Measurements from ENCODE around the gene RPS6KA2.

The RPS6KA2 gene

GRCh38 chr6:166558156-166559005 is 68.7 kb downstream of the RPS6KA2 start:
- H3K36me3 ChIP-seq (ENCODE audit: control insufficient read depth, insufficient read depth, low read length), result no peaks in the 10 kb centered on the region
- H3K27ac ChIP-seq (ENCODE audit: low read depth, low read length), result no peak overlapping the region
- H3K9ac ChIP-seq (ENCODE audit: low read length), result no peak overlapping the region
- H3K9me3 ChIP-seq (ENCODE audit: control insufficient read depth, insufficient read depth, low read depth, low read length), result peaks cover 6% of the 10 kb centered on the region; the same call in 1 of the 2 replicates
- no peak overlapping the region for H3K4me3 ChIP-seq (ENCODE audit: low read depth, low read length)
- H3K4me1 ChIP-seq (ENCODE audit: control insufficient read depth, insufficient read depth, low read length), result peaks cover 5% of the 10 kb centered on the region; the same call in 1 of the 2 replicates
- no peaks in the 10 kb centered on the region for H3K27me3 ChIP-seq (ENCODE audit: control insufficient read depth, insufficient read depth, low read length)

- Histone ChIP-seq H3K36me3 (ENCODE audit: control insufficient read depth, insufficient read depth, low read length) (no peaks in the 10 kb centered on the region), H3K9me3 (ENCODE audit: control insufficient read depth, insufficient read depth, low read depth, low read length) (peaks cover 6% of the 10 kb centered on the region; the same call in 1 of the 2 replicates), H3K27me3 (ENCODE audit: control insufficient read depth, insufficient read depth, low read length) (no peaks in the 10 kb centered on the region), H3K27ac (ENCODE audit: low read depth, low read length) (no peak overlapping the region), H3K4me1 (ENCODE audit: control insufficient read depth, insufficient read depth, low read length) (peaks cover 12% of the 10 kb centered on the region), H3K4me3 (ENCODE audit: low read depth, low read length) (no peak overlapping the region), H3K9ac (ENCODE audit: low read length) (no peak overlapping the region)
Measured at GRCh38 chr6:166556863-166557322, 70.2 kb downstream of the RPS6KA2 start.

GRCh38 chr6:166556336-166556735 is 70.7 kb downstream of the RPS6KA2 start:
- no peak overlapping the region for H3K27ac ChIP-seq (ENCODE audit: low read depth, low read length)

GRCh38 chr6:166555086-166555485 is 72.0 kb downstream of the RPS6KA2 start:
- H3K27me3 ChIP-seq (ENCODE audit: control insufficient read depth, insufficient read depth, low read length), result no peaks in the 10 kb centered on the region
- peaks cover 6% of the 10 kb centered on the region; the same call in 1 of the 2 replicates for H3K9me3 ChIP-seq (ENCODE audit: control insufficient read depth, insufficient read depth, low read depth, low read length)
- no peaks in the 10 kb centered on the region for H3K36me3 ChIP-seq (ENCODE audit: control insufficient read depth, insufficient read depth, low read length)
- H3K27ac ChIP-seq (ENCODE audit: low read depth, low read length), result no peak overlapping the region
- H3K4me1 ChIP-seq (ENCODE audit: control insufficient read depth, insufficient read depth, low read length), result peaks cover 19% of the 10 kb centered on the region
- H3K9ac ChIP-seq (ENCODE audit: low read length), result no peak overlapping the region
- H3K4me3 ChIP-seq (ENCODE audit: low read depth, low read length), result no peak overlapping the region

More at GRCh38 chr6:166556336-166556735, 70.7 kb downstream of the RPS6KA2 start:
- Histone ChIP-seq H3K9ac (ENCODE audit: low read length) (no peak overlapping the region), H3K9me3 (ENCODE audit: control insufficient read depth, insufficient read depth, low read depth, low read length) (peaks cover 6% of the 10 kb centered on the region; the same call in 1 of the 2 replicates), H3K4me1 (ENCODE audit: control insufficient read depth, insufficient read depth, low read length) (peaks cover 16% of the 10 kb centered on the region), H3K27me3 (ENCODE audit: control insufficient read depth, insufficient read depth, low read length) (no peaks in the 10 kb centered on the region), H3K4me3 (ENCODE audit: low read depth, low read length) (no peak overlapping the region), H3K36me3 (ENCODE audit: control insufficient read depth, insufficient read depth, low read length) (no peaks in the 10 kb centered on the region)

- 0 out of 2 replicates have a peak, but pooled peaks cover 2% of the 10 kb centered on the region for H3K9me3 ChIP-seq (ENCODE audit: control insufficient read depth, insufficient read depth, low read depth, low read length)
- H3K36me3 ChIP-seq (ENCODE audit: control insufficient read depth, insufficient read depth, low read length), result no peaks in the 10 kb centered on the region
- H3K4me3 ChIP-seq (ENCODE audit: low read depth, low read length), result no peak overlapping the region
- H3K9ac ChIP-seq (ENCODE audit: low read length), result no peak overlapping the region
- no peaks in the 10 kb centered on the region for H3K27me3 ChIP-seq (ENCODE audit: control insufficient read depth, insufficient read depth, low read length)
- peaks cover 19% of the 10 kb centered on the region for H3K4me1 ChIP-seq (ENCODE audit: control insufficient read depth, insufficient read depth, low read length)
- no peak overlapping the region for H3K27ac ChIP-seq (ENCODE audit: low read depth, low read length)
Measured at GRCh38 chr6:166554316-166554715, 72.7 kb downstream of the RPS6KA2 start.

GRCh38 chr6:166553563-166554271 is 73.3 kb downstream of the RPS6KA2 start:
- Histone ChIP-seq H3K9ac (ENCODE audit: low read length) (no peak overlapping the region), H3K4me1 (ENCODE audit: control insufficient read depth, insufficient read depth, low read length) (peaks cover 19% of the 10 kb centered on the region), H3K4me3 (ENCODE audit: low read depth, low read length) (no peak overlapping the region), H3K36me3 (ENCODE audit: control insufficient read depth, insufficient read depth, low read length) (no peaks in the 10 kb centered on the region), H3K27me3 (ENCODE audit: control insufficient read depth, insufficient read depth, low read length) (no peaks in the 10 kb centered on the region), H3K9me3 (ENCODE audit: control insufficient read depth, insufficient read depth, low read depth, low read length) (no peaks in the 10 kb centered on the region), H3K27ac (ENCODE audit: low read depth, low read length) (no peak overlapping the region)

- H3K9me3 ChIP-seq (ENCODE audit: control insufficient read depth, insufficient read depth, low read depth, low read length), result no peaks in the 10 kb centered on the region
- no peaks in the 10 kb centered on the region for H3K27me3 ChIP-seq (ENCODE audit: control insufficient read depth, insufficient read depth, low read length)
- no peak overlapping the region for H3K4me3 ChIP-seq (ENCODE audit: low read depth, low read length)
- peaks cover 19% of the 10 kb centered on the region for H3K4me1 ChIP-seq (ENCODE audit: control insufficient read depth, insufficient read depth, low read length)
- H3K27ac ChIP-seq (ENCODE audit: low read depth, low read length), result no peak overlapping the region
- no peaks in the 10 kb centered on the region for H3K36me3 ChIP-seq (ENCODE audit: control insufficient read depth, insufficient read depth, low read length)
- H3K9ac ChIP-seq (ENCODE audit: low read length), result no peak overlapping the region
Measured at GRCh38 chr6:166552600-166552999, 74.5 kb downstream of the RPS6KA2 start.

- Histone ChIP-seq H3K9ac (ENCODE audit: low read length) (no peak overlapping the region), H3K27ac (ENCODE audit: low read depth, low read length) (no peak overlapping the region), H3K4me3 (ENCODE audit: low read depth, low read length) (no peak overlapping the region), H3K4me1 (ENCODE audit: control insufficient read depth, insufficient read depth, low read length) (peaks cover 16% of the 10 kb centered on the region), H3K27me3 (ENCODE audit: control insufficient read depth, insufficient read depth, low read length) (no peaks in the 10 kb centered on the region), H3K36me3 (ENCODE audit: control insufficient read depth, insufficient read depth, low read length) (no peaks in the 10 kb centered on the region), H3K9me3 (ENCODE audit: control insufficient read depth, insufficient read depth, low read depth, low read length) (no peaks in the 10 kb centered on the region)
Measured at GRCh38 chr6:166551754-166552495, 75.1 kb downstream of the RPS6KA2 start.

GRCh38 chr6:166546653-166547052 is 80.4 kb downstream of the RPS6KA2 start:
- no peak overlapping the region for H3K4me3 ChIP-seq (ENCODE audit: low read depth, low read length)
- H3K9ac ChIP-seq (ENCODE audit: low read length), result no peak overlapping the region
- H3K36me3 ChIP-seq (ENCODE audit: control insufficient read depth, insufficient read depth, low read length), result no peaks in the 10 kb centered on the region
- no peaks in the 10 kb centered on the region for H3K27me3 ChIP-seq (ENCODE audit: control insufficient read depth, insufficient read depth, low read length)
- H3K9me3 ChIP-seq (ENCODE audit: control insufficient read depth, insufficient read depth, low read depth, low read length), result no peaks in the 10 kb centered on the region
- peaks cover 17% of the 10 kb centered on the region for H3K4me1 ChIP-seq (ENCODE audit: control insufficient read depth, insufficient read depth, low read length)
- H3K27ac ChIP-seq (ENCODE audit: low read depth, low read length), result no peak overlapping the region

- Histone ChIP-seq H3K36me3 (ENCODE audit: control insufficient read depth, insufficient read depth, low read length) (no peaks in the 10 kb centered on the region), H3K27me3 (ENCODE audit: control insufficient read depth, insufficient read depth, low read length) (no peaks in the 10 kb centered on the region), H3K4me3 (ENCODE audit: low read depth, low read length) (no peak overlapping the region), H3K4me1 (ENCODE audit: control insufficient read depth, insufficient read depth, low read length) (peaks cover 22% of the 10 kb centered on the region), H3K9me3 (ENCODE audit: control insufficient read depth, insufficient read depth, low read depth, low read length) (no peaks in the 10 kb centered on the region), H3K27ac (ENCODE audit: low read depth, low read length) (no peak overlapping the region), H3K9ac (ENCODE audit: low read length) (no peak overlapping the region)
Measured at GRCh38 chr6:166545156-166546034, 81.7 kb downstream of the RPS6KA2 start.
